Measurements from ENCODE around the gene DZIP1L.

- TF ChIP-seq CTCF (IDR thresholded peaks at IDR 0.05), result no peak
- TF ChIP-seq POLR2A (IDR thresholded peaks at IDR 0.05; ENCODE audit: low read depth), result no peak
- TF ChIP-seq EP300 (IDR thresholded peaks at IDR 0.05), result no peak
- TF ChIP-seq POLR2AphosphoS5 (IDR thresholded peaks at IDR 0.05), result no peak
These were observed 10.3 kb upstream of the DZIP1L start for GRCh38 chr3:138125548-138126221.
